Neural cell (in vitro differentiated cells): ENCODE data around the gene RNF113B. TPM values are rescaled to one million over a fixed set of nuclear protein-coding genes. Genes with fewer than 3 reads are reported as not detected.

Experiments
- H2AFZ ChIP-seq: fragments of 200-600, 300-800 bp; sonication (generic), shearing (Covaris generic); 2 replicates; pipeline ENCODE4 v1.6.0; 2014; ENCODE audit warnings: low read depth, mild to moderate bottlenecking, antibody characterized with exemption, low read length, moderate library complexity
- H3F3A ChIP-seq: fragments of 200-600 bp; shearing (Covaris generic); 2 replicates; pipeline ENCODE4 v1.6.1; 2016; ENCODE audit warnings: mild to moderate bottlenecking, moderate library complexity, mixed read lengths, antibody characterized with exemption, low read length; ENCODE audit not compliant: insufficient read depth, poor library complexity, severe bottlenecking
- H3K27ac ChIP-seq: fragments of 200-600, 300-800 bp; sonication (generic), shearing (Covaris generic); 2 replicates; pipeline ENCODE4 v1.5.1; 2014; ENCODE audit warnings: mild to moderate bottlenecking, low read length, moderate library complexity
- H3K27me3 ChIP-seq: fragments of 300-800, 200-600 bp; sonication (generic), shearing (Covaris generic); 2 replicates; pipeline ENCODE4 v1.6.0; 2014; ENCODE audit warnings: mild to moderate bottlenecking, low read depth, low read length, moderate library complexity; ENCODE audit not compliant: insufficient read depth
- H3K36me3 ChIP-seq: fragments of 300-800, 200-600 bp; sonication (generic), shearing (Covaris generic); 2 replicates; pipeline ENCODE4 v1.5.1; 2014; ENCODE audit warnings: mild to moderate bottlenecking, antibody characterized with exemption, low read length, moderate library complexity; ENCODE audit not compliant: insufficient read depth
- H3K4me2 ChIP-seq: fragments of 300-800, 200-600 bp; sonication (generic), shearing (Covaris generic); 2 replicates; pipeline ENCODE4 v1.6.0; 2014; ENCODE audit warnings: mild to moderate bottlenecking, low read length
- H3K4me3 ChIP-seq: fragments of 300-800, 200-600 bp; sonication (generic), shearing (Covaris generic); 2 replicates; pipeline ENCODE4 v1.5.1; 2014; ENCODE audit warnings: mild to moderate bottlenecking, low read length, moderate library complexity
- H3K79me2 ChIP-seq: fragments of 200-600 bp; shearing (Covaris generic); replicated peaks from 2 replicates; pipeline ENCODE4 v1.6.0; 2014; ENCODE audit warnings: mild to moderate bottlenecking, low read length, moderate library complexity; ENCODE audit not compliant: insufficient read depth
- H3K9ac ChIP-seq: fragments of 300-800, 200-600 bp; sonication (generic), shearing (Covaris generic); 2 replicates; pipeline ENCODE4 v1.6.1; 2016; ENCODE audit warnings: mild to moderate bottlenecking, low read length, mixed read lengths
- H3K9me2 ChIP-seq: fragments of 200-600 bp; shearing (Covaris generic); 2 replicates; pipeline ENCODE4 v1.6.1; 2016; ENCODE audit warnings: mild to moderate bottlenecking, low read length, mixed read lengths; ENCODE audit not compliant: insufficient read depth
- H3K9me3 ChIP-seq: fragments of 200-600, 300-800 bp; sonication (generic), shearing (Covaris generic); 2 replicates; pipeline ENCODE4 v1.6.1; 2016; ENCODE audit warnings: mild to moderate bottlenecking, mixed run types, low read length, moderate library complexity, mixed read lengths
- H4K20me1 ChIP-seq: fragments of 200-600 bp; shearing (Covaris generic); 2 replicates; pipeline ENCODE4 v1.6.1; 2016; ENCODE audit warnings: mild to moderate bottlenecking, mixed run types; ENCODE audit not compliant: insufficient read depth
- CTCF ChIP-seq: fragments of 450-650 bp; IDR thresholded peaks from 2 replicates; pipeline ENCODE4 v1.5.1; 2014; ENCODE audit warnings: antibody characterized with exemption, mild to moderate bottlenecking, moderate library complexity; ENCODE audit not compliant: poor library complexity, severe bottlenecking
- EP300 ChIP-seq: fragments of 450-650 bp; conservative IDR thresholded peaks from 2 replicates; pipeline ENCODE4 v1.6.1; 2014; ENCODE audit warnings: antibody characterized with exemption, mild to moderate bottlenecking, moderate library complexity; ENCODE audit not compliant: poor library complexity, severe bottlenecking
- EZH2 ChIP-seq: fragments of 200-600, 300-800 bp; shearing (Covaris generic), sonication (generic); IDR thresholded peaks from 2 replicates; pipeline ENCODE4 v1.6.1; 2014; ENCODE audit warnings: antibody characterized with exemption, low read length, borderline replicate concordance, mild to moderate bottlenecking; ENCODE audit not compliant: insufficient read depth, poor library complexity, severe bottlenecking
- MXI1 ChIP-seq: fragments of 450-650 bp; conservative IDR thresholded peaks from 2 replicates; pipeline ENCODE4 v1.6.1; 2014; ENCODE audit warnings: antibody characterized with exemption, mild to moderate bottlenecking; ENCODE audit not compliant: poor library complexity, severe bottlenecking
- POLR2AphosphoS5 ChIP-seq: IDR thresholded peaks from 2 replicates; pipeline ENCODE4 v1.6.1; 2012
- RAD21 ChIP-seq: fragments of 450-650 bp; conservative IDR thresholded peaks from 2 replicates; pipeline ENCODE4 v1.6.1; 2014; ENCODE audit warnings: antibody characterized with exemption, mild to moderate bottlenecking, moderate library complexity
- REST ChIP-seq: IDR thresholded peaks from 2 replicates; pipeline ENCODE4 v1.6.1; 2012; ENCODE audit warnings: borderline replicate concordance
- SMC3 ChIP-seq: fragments of 450-650 bp; conservative IDR thresholded peaks from 2 replicates; pipeline ENCODE4 v1.6.1; 2014; ENCODE audit warnings: antibody characterized with exemption, mild to moderate bottlenecking, moderate library complexity; ENCODE audit not compliant: poor library complexity
- TAF1 ChIP-seq: IDR thresholded peaks from 2 replicates; pipeline ENCODE4 v1.6.1; 2012; ENCODE audit warnings: low read depth
- polyA plus RNA-seq: library from polyadenylated mRNA; depleted of rRNA; stranded (reverse); fragments of >200 nt; gene quantifications from 2 replicates; pipeline ENCODE4 v1.2.3, GENCODE V29; 2014

The RNF113B gene
- polyA plus RNA-seq, 1 donor from 2014 or later = not detected

DNA sequence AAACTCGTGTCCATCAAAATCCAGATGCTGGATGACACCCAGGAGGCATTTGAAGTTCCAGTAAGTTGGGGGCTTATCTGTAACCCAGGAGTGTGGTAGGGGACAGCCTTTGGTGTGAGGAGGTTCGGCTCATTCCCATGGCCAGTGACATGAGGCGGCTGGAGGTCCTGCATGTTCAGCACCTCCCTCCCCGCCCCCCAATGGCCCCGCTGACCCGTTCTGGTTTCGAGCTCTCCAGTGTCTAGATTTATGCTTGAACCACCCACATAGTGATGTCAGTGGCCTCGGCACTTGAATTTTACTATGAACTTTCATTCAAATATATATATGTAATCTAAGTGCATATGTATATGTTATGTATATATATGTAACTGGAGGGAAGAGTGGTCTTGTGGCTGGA, 36.3 kb upstream of the RNF113B start:
- no peaks in the 10 kb centered on the region for H3K27me3 ChIP-seq
- TF ChIP-seq REST (no peak), POLR2AphosphoS5 (no peak), EZH2 (no peak), TAF1 (no peak), EP300 (no peak), RAD21 (no peak), SMC3 (no peak), CTCF (no peak), MXI1 (no peak)
- no peaks in the 10 kb centered on the region for H4K20me1 ChIP-seq
- no peak overlapping the region for H3K4me3 ChIP-seq
- H3K79me2 ChIP-seq = peaks cover 10% of the 10 kb centered on the region
- no peaks in the 10 kb centered on the region for H3K9me3 ChIP-seq
- no peaks in the 10 kb centered on the region for H3K36me3 ChIP-seq
- no peaks in the 10 kb centered on the region for H3F3A ChIP-seq
- H3K4me2 ChIP-seq = no peak overlapping the region
- H3K27ac ChIP-seq = no peak overlapping the region
- no peaks in the 10 kb centered on the region for H3K9me2 ChIP-seq
- no peak overlapping the region for H3K9ac ChIP-seq
- no peak overlapping the region for H2AFZ ChIP-seq

DNA sequence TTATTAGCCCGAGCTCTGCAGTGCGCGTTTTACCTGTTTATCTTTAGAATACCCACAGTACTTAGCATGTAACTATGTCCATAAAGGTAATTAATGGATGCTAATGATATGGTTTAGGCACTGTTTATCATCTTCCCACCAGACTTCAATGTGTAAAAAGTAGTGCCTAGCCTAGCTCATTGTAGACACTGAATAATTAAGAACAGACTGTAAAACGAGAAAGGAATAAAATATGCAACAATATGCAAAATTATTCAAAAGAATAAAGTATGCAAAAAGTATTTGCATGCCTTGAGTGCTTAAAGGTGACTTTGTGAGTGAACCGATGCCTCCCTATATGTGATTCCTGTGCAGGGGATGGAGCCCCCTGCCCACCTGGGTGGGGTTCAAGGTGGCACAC, 35.7 kb upstream of the RNF113B start:
- H3K36me3 ChIP-seq = no peaks in the 10 kb centered on the region
- TF ChIP-seq TAF1 (no peak), EP300 (no peak), POLR2AphosphoS5 (no peak), CTCF (no peak), RAD21 (no peak), MXI1 (no peak), REST (no peak), EZH2 (no peak), SMC3 (no peak)
- H3K79me2 ChIP-seq = peaks cover 8% of the 10 kb centered on the region
- no peaks in the 10 kb centered on the region for H3K9me2 ChIP-seq
- H3K4me2 ChIP-seq = no peak overlapping the region
- no peaks in the 10 kb centered on the region for H3F3A ChIP-seq
- no peak overlapping the region for H3K9ac ChIP-seq
- no peaks in the 10 kb centered on the region for H4K20me1 ChIP-seq
- H3K27ac ChIP-seq = no peak overlapping the region
- no peaks in the 10 kb centered on the region for H3K9me3 ChIP-seq
- no peak overlapping the region for H2AFZ ChIP-seq
- no peak overlapping the region for H3K4me3 ChIP-seq
- no peaks in the 10 kb centered on the region for H3K27me3 ChIP-seq
